ENCODE measurements around the gene GTF2A1L.

- TF ChIP-seq SUZ12 (IDR thresholded peaks at IDR 0.05), result no peak
- TF ChIP-seq SP1 (IDR thresholded peaks at IDR 0.05), result no peak
- TF ChIP-seq LEF1 (IDR thresholded peaks at IDR 0.05; ENCODE audit: borderline replicate concordance), result no peak
- TF ChIP-seq ELF4 (IDR thresholded peaks at IDR 0.05), result no peak
- no peak for TF ChIP-seq BHLHE40 (IDR thresholded peaks at IDR 0.05; ENCODE audit: borderline replicate concordance)
- no peak for TF ChIP-seq ZNF384 (IDR thresholded peaks at IDR 0.05)
- no peak for TF ChIP-seq PKNOX1 (IDR thresholded peaks at IDR 0.05)
- no peak for TF ChIP-seq L3MBTL2 (conservative IDR thresholded peaks at IDR 0.05)
- TF ChIP-seq CTBP1 (IDR thresholded peaks at IDR 0.05; ENCODE audit: borderline replicate concordance), result no peak
- TF ChIP-seq FOXK2 (IDR thresholded peaks at IDR 0.05), result no peak
These were observed 104.7 kb downstream of the GTF2A1L start for GRCh38 chr2:48722391-48722790.

All from HEK293T (cell line).